SK-N-SH (cell line): ENCODE measurements around the gene SLC44A5. TPM values are rescaled to one million over a fixed set of nuclear protein-coding genes. Genes with fewer than 3 reads are reported as not detected.
A peak's percentile ranks its signal among the peaks of the same experiment; 100 is the strongest.

ENCODE experiments used
- CTCF ChIA-PET: fragments of 300-600, 350-600 bp; formaldehyde crosslinking; extraction: SDS; loops from one replicate; lab custom pipeline; 2021; lab: Yijun Ruan, JAX
- POLR2A ChIA-PET: fragments of 350-600 bp; sonication (Branson Sonifier 250); formaldehyde crosslinking; extraction: SDS; loops from one replicate; lab custom pipeline; 2020; ENCODE audit warnings: antibody characterized with exemption, inconsistent platforms; lab: Yijun Ruan, JAX
- DNase-seq: peaks from one replicate; pipeline ENCODE4 v3.0.0; 2012
- H2AFZ ChIP-seq: fragments of 200-600 bp; sonication (generic); 2 replicates; pipeline ENCODE4 v1.8.1; 2016; ENCODE audit warnings: antibody characterized with exemption, mild to moderate bottlenecking, low read depth
- H3F3A ChIP-seq: fragments of 200-600 bp; sonication (generic); replicated peaks from 2 replicates; pipeline ENCODE3; 2016; ENCODE audit warnings: antibody characterized with exemption, mild to moderate bottlenecking; ENCODE audit not compliant: insufficient read depth
- H3K27ac ChIP-seq, 2 experiments: fragments of 200-500 bp in 1 of 2; fragments of 200-600 bp in 1 of 2; sonication (Bioruptor generic) in 1 of 2; sonication (generic), shearing (Covaris generic) in 1 of 2; 2 replicates each; pipeline versions ENCODE4 v1.5.1 to v1.6.1; 2014 to 2016; ENCODE audit warnings: low read depth in 2 of 2, inconsistent platforms in 1 of 2, low read length in 1 of 2, mild to moderate bottlenecking in 1 of 2, mixed read lengths in 1 of 2
- H3K27me3 ChIP-seq: fragments of 200-600 bp; sonication (generic), shearing (Covaris generic); 2 replicates; pipeline ENCODE4 v1.6.1; 2016; ENCODE audit warnings: mixed run types; ENCODE audit not compliant: insufficient read depth
- H3K36me3 ChIP-seq, 2 experiments: fragments of 200-500 bp in 1 of 2; fragments of 200-600 bp in 1 of 2; sonication (Bioruptor generic) in 1 of 2; sonication (generic) in 1 of 2; replicated peaks in 1 of 2; 2 replicates each; pipeline versions ENCODE3 to v1.5.1; 2014 to 2016; ENCODE audit warnings: low read length in 1 of 2, mild to moderate bottlenecking in 1 of 2; ENCODE audit not compliant: insufficient read depth in 2 of 2, control insufficient read depth in 1 of 2
- H3K4me1 ChIP-seq, 2 experiments: fragments of 200-500 bp in 1 of 2; fragments of 200-600 bp in 1 of 2; sonication (Bioruptor generic) in 1 of 2; sonication (generic), shearing (Covaris generic) in 1 of 2; 2 replicates each; pipeline versions ENCODE4 v1.5.1 to v1.6.1; 2014 to 2016; ENCODE audit warnings: low read depth in 1 of 2, low read length in 1 of 2, mixed run types in 1 of 2; ENCODE audit not compliant: insufficient read depth in 2 of 2, control insufficient read depth in 1 of 2
- H3K4me2 ChIP-seq: fragments of 200-600 bp; sonication (generic), shearing (Covaris generic); 2 replicates; pipeline ENCODE4 v1.6.1; 2017; ENCODE audit warnings: mixed run types
- H3K4me3 ChIP-seq, 2 experiments: fragments of 200-500 bp in 1 of 2; fragments of 200-600 bp in 1 of 2; sonication (Bioruptor generic) in 1 of 2; sonication (generic), shearing (Covaris generic) in 1 of 2; 2 replicates each; pipeline versions ENCODE4 v1.5.1 to v1.8.1; 2014 to 2016; ENCODE audit warnings: low read depth in 2 of 2, inconsistent platforms in 1 of 2, low read length in 1 of 2, mild to moderate bottlenecking in 1 of 2, mixed read lengths in 1 of 2, moderate library complexity in 1 of 2
- H3K79me2 ChIP-seq: fragments of 200-600 bp; sonication (generic); 2 replicates; pipeline ENCODE4 v1.8.1; 2017; ENCODE audit warnings: mild to moderate bottlenecking; ENCODE audit not compliant: insufficient read depth
- H3K9ac ChIP-seq: fragments of 200-600 bp; sonication (generic); 2 replicates; pipeline ENCODE4 v1.6.1; 2017; ENCODE audit warnings: mixed run types
- H3K9me2 ChIP-seq: fragments of 200-600 bp; sonication (generic); 2 replicates; pipeline ENCODE4 v1.6.1; 2017; ENCODE audit warnings: mixed run types
- H3K9me3 ChIP-seq: fragments of 200-600 bp; sonication (generic); 2 replicates; pipeline ENCODE4 v1.6.1; 2017; ENCODE audit warnings: mixed run types, mild to moderate bottlenecking, moderate library complexity
- H4K20me1 ChIP-seq: fragments of 200-600 bp; sonication (generic); 2 replicates; pipeline ENCODE4 v1.6.1; 2017; ENCODE audit warnings: mild to moderate bottlenecking, mixed run types; ENCODE audit not compliant: insufficient read depth
- CHD2 ChIP-seq: fragments of 150-350 bp; IDR thresholded peaks from 2 replicates; pipeline ENCODE4 v1.6.1; 2018; ENCODE audit warnings: low read length; ENCODE audit not compliant: partially characterized antibody
- CTCF ChIP-seq: fragments of 200-600 bp; sonication (generic); IDR thresholded peaks from 2 replicates; pipeline ENCODE4 v1.6.1; 2017; ENCODE audit warnings: antibody characterized with exemption, mild to moderate bottlenecking, moderate library complexity
- ELF1 ChIP-seq: IDR thresholded peaks from 2 replicates; pipeline ENCODE4 v1.4.0; 2012
- EP300 ChIP-seq, 2 experiments: IDR thresholded peaks; 2 replicates each; pipeline versions ENCODE4 v1.4.0 to v1.6.1; 2012; ENCODE audit warnings: borderline replicate concordance in 1 of 2, low read depth in 1 of 2, low read length in 1 of 2
- FOSL2 ChIP-seq: IDR thresholded peaks from 2 replicates; pipeline ENCODE4 v1.4.0; 2012; ENCODE audit warnings: low read depth, mild to moderate bottlenecking, moderate library complexity, borderline replicate concordance
- FOXJ3 ChIP-seq: sonication (generic); formaldehyde crosslinking; IDR thresholded peaks from 2 replicates; pipeline ENCODE4 v1.5.1; 2020; ENCODE audit warnings: mild to moderate bottlenecking, missing genetic modification reagents
- GABPA ChIP-seq: IDR thresholded peaks from 2 replicates; pipeline ENCODE4 v1.4.0; 2012; ENCODE audit warnings: low read depth, mild to moderate bottlenecking
- MAX ChIP-seq: IDR thresholded peaks from 2 replicates; pipeline ENCODE4 v1.4.0; 2012; ENCODE audit warnings: low read depth
- NFIC ChIP-seq: IDR thresholded peaks from 2 replicates; pipeline ENCODE4 v1.4.0; 2012; ENCODE audit warnings: borderline replicate concordance
- POLR2AphosphoS5 ChIP-seq: IDR thresholded peaks from 2 replicates; pipeline ENCODE4 v1.6.1; 2012; ENCODE audit warnings: low read depth, low read length
- RAD21 ChIP-seq: IDR thresholded peaks from 2 replicates; pipeline ENCODE4 v1.6.1; 2012; ENCODE audit warnings: mild to moderate bottlenecking, low read length
- RFX5 ChIP-seq: IDR thresholded peaks from 2 replicates; pipeline ENCODE4 v1.6.1; 2012; ENCODE audit warnings: mild to moderate bottlenecking, improper control_type of control experiment, low read length
- RXRA ChIP-seq: IDR thresholded peaks from 2 replicates; pipeline ENCODE4 v1.4.0; 2012; ENCODE audit warnings: low read depth, mild to moderate bottlenecking, borderline replicate concordance
- TEAD4 ChIP-seq: IDR thresholded peaks from 2 replicates; pipeline ENCODE4 v1.4.0; 2012; ENCODE audit warnings: mild to moderate bottlenecking, borderline replicate concordance; ENCODE audit not compliant: insufficient read depth
- YY1 ChIP-seq: IDR thresholded peaks from 2 replicates; pipeline ENCODE4 v1.4.0; 2012; ENCODE audit warnings: low read depth, mild to moderate bottlenecking
- WGBS: methylation state at CpG from one replicate; pipeline ENCODE4 v1.1.6; 2017; ENCODE audit warnings: low lambda C conversion rate; 5-methylcytosine and 5-hydroxymethylcytosine counted together
- polyA plus RNA-seq, 3 experiments: library from polyadenylated mRNA; depleted of rRNA; stranded (reverse); fragments of >200 nt; gene quantifications; 2 replicates each; pipeline ENCODE4 v1.2.3, GENCODE V29; 2012
- TF ChIP-seq, protein P1 (sequence below): IDR thresholded peaks from 2 replicates; pipeline ENCODE4 v1.4.0; 2012; ENCODE audit warnings: low read depth, borderline replicate concordance

SLC44A5 gene
- polyA plus RNA-seq, 1 of the 3 experiments (the other 2 are of a cell fraction) = 4.9 TPM

- Histone ChIP-seq H3K4me1 (peaks cover 0 to 13% of the 10 kb centered on the region in 2 experiments; a peak in 2 of 4 replicates), H3K9me2 (no peaks in the 10 kb centered on the region), H3F3A (no peaks in the 10 kb centered on the region), H3K27ac (no peak overlapping the region; a peak in 1 of 4 replicates), H3K79me2 (no peaks in the 10 kb centered on the region; the same call in 1 of the 2 replicates), H3K9ac (no peak overlapping the region), H4K20me1 (no peaks in the 10 kb centered on the region), H3K36me3 (no peaks in the 10 kb centered on the region), H3K27me3 (no peaks in the 10 kb centered on the region), H3K9me3 (no peaks in the 10 kb centered on the region), H3K4me2 (peak overlapping the region; percentile 95), H3K4me3 (peak overlapping the region in 1 of 2 experiments; percentile 87; a peak in 3 of 4 replicates), H2AFZ (no peak overlapping the region)
- DNase-seq = no peak
- CTCF ChIA-PET = interaction anchor here (0.9 to 6.7 kb wide), 20 partner anchors 9 to 482 kb away, joined by 3 to 55 read pairs (median 4); no protein-coding TSS in a partner anchor
- 91% methylated on average over 5 of the region's 5 CpGs for WGBS
- POLR2A ChIA-PET = no interaction called here
- TF ChIP-seq MAX = no peak
- no peak for TF ChIP-seq GABPA
- no peak for TF ChIP-seq RFX5
- TF ChIP-seq FOXJ3 (CRISPR knock-in tag) = no peak
- TF ChIP-seq CHD2 = no peak
- no peak for TF ChIP-seq NFIC
- no peak for TF ChIP-seq RXRA
- TF ChIP-seq EP300 (IDR thresholded peaks at IDR 0.05; ENCODE audit: borderline replicate concordance in 1 of 2, low read depth in 1 of 2, low read length in 1 of 2) = no peak
- no peak for TF ChIP-seq ELF1
- no peak for TF ChIP-seq TEAD4
- TF ChIP-seq, protein P1, sequence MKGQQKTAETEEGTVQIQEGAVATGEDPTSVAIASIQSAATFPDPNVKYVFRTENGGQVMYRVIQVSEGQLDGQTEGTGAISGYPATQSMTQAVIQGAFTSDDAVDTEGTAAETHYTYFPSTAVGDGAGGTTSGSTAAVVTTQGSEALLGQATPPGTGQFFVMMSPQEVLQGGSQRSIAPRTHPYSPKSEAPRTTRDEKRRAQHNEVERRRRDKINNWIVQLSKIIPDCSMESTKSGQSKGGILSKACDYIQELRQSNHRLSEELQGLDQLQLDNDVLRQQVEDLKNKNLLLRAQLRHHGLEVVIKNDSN = no peak
- no peak for TF ChIP-seq FOSL2
- TF ChIP-seq POLR2AphosphoS5 = no peak
- no peak for TF ChIP-seq RAD21
- no peak for TF ChIP-seq CTCF
Measured at GRCh38 chr1:75613916-75614315, 3.0 kb upstream of the SLC44A5 start.

DNA sequence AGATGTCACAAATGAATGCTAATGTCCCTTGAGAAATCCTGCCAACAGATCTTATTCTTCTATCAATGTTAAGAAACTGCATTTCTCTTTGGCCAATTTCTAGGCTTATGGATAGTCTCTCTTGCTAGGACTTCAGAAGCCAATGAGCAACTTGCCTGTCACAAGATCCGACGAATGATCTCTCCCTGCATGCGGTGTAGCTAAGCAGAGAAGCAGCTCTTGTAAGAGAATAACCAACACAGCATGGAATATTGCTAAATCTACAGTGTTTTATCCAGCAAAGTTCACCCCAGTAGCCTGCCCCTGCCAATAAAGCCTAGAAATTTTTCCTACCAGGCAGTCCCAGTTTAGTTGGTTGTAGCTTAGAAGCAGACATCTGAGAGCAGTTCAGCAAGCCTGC, 2.1 kb upstream of the SLC44A5 start:
- Histone ChIP-seq H3K9me3 (no peaks in the 10 kb centered on the region), H3K4me3 (no peak overlapping the region), H3K9ac (no peak overlapping the region), H3K4me1 (peaks cover 0 to 13% of the 10 kb centered on the region in 2 experiments; a peak in 2 of 4 replicates), H3K27ac (no peak overlapping the region), H2AFZ (no peak overlapping the region), H3K79me2 (no peaks in the 10 kb centered on the region; the same call in 1 of the 2 replicates), H3K4me2 (no peak overlapping the region), H3K36me3 (no peaks in the 10 kb centered on the region), H3K27me3 (no peaks in the 10 kb centered on the region), H3K9me2 (no peaks in the 10 kb centered on the region), H4K20me1 (no peaks in the 10 kb centered on the region), H3F3A (no peaks in the 10 kb centered on the region)
- 97% methylated on average over 3 of the region's 3 CpGs for WGBS
- ChIA-PET POLR2A (no interaction called here), CTCF (interaction anchor here (0.7 to 6.7 kb wide), 9 partner anchors 10 to 347 kb away, joined by 3 to 55 read pairs (median 4); no protein-coding TSS in a partner anchor)
- DNase-seq = no peak
- TF ChIP-seq YY1 (no peak), RXRA (no peak), RFX5 (peak; percentile 88)
